ENCODE results near the gene LYPLA2.

DNA sequence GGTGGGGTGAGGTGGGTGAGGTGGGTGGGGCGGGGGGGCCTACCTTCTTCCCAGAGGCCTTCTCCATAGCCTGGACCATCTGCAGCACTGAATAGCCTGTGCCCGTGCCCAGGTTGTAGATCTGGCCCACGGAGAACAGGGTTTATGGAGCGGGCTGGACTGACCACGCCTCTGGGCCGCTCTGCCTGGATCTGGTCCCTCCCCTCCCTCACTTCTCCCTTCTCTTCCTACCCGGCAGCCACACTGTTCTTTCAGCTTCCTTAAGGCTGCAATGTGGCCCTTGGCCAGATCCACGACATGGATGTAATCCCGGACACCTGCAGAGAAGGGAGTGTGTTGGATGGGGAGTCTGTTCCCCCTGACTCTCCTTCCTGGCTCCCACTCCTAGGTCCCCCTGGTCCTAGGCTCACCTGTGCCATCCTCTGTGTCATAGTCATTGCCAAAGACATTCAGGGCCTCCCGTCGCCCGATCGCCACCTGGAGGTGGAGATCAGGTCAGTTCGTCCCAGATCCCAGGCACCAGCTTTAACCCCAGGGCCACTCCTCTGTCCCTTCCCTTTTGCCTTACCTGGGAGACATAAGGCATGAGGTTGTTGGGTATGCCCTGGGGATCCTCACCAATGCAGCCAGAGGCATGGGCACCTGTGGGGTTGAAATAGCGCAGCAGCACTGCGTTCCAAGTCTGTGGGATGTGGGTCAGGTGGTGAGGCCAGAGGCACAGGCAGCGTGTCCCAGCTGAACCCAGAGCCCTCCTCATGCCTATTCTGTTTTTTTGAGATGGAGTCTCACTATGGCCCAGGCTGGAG, 5.7 kb downstream of the LYPLA2 start:
- TF ChIP-seq POLR2A (IDR thresholded peaks at IDR 0.05): peak; percentile 11
- TF ChIP-seq, protein P1, sequence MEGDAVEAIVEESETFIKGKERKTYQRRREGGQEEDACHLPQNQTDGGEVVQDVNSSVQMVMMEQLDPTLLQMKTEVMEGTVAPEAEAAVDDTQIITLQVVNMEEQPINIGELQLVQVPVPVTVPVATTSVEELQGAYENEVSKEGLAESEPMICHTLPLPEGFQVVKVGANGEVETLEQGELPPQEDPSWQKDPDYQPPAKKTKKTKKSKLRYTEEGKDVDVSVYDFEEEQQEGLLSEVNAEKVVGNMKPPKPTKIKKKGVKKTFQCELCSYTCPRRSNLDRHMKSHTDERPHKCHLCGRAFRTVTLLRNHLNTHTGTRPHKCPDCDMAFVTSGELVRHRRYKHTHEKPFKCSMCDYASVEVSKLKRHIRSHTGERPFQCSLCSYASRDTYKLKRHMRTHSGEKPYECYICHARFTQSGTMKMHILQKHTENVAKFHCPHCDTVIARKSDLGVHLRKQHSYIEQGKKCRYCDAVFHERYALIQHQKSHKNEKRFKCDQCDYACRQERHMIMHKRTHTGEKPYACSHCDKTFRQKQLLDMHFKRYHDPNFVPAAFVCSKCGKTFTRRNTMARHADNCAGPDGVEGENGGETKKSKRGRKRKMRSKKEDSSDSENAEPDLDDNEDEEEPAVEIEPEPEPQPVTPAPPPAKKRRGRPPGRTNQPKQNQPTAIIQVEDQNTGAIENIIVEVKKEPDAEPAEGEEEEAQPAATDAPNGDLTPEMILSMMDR (IDR thresholded peaks at IDR 0.05): peak in 4 of 5 experiments; percentile 18 to 52 (median 40)
- no peak for TF ChIP-seq EP300 (IDR thresholded peaks at IDR 0.05; ENCODE audit: low read depth)
- peak in 1 of 3 donors; percentile 8 for TF ChIP-seq POLR2AphosphoS5 (IDR thresholded peaks at IDR 0.05)

All from transverse colon (tissue), 4 donors.